Measurements from ENCODE around the gene IL20RB.

The IL20RB gene

GRCh38 chr3:136938334-136938733 is 19.4 kb upstream of the IL20RB start:
- TF ChIP-seq HDGF (IDR thresholded peaks at IDR 0.05; ENCODE audit: borderline replicate concordance) (no peak), FOXM1 (IDR thresholded peaks at IDR 0.05; ENCODE audit: borderline replicate concordance) (no peak), L3MBTL2 (conservative IDR thresholded peaks at IDR 0.05) (no peak), NFRKB (IDR thresholded peaks at IDR 0.05) (no peak), FOXK2 (IDR thresholded peaks at IDR 0.05) (no peak), ELF4 (IDR thresholded peaks at IDR 0.05) (no peak), TARDBP (IDR thresholded peaks at IDR 0.05) (no peak), PKNOX1 (IDR thresholded peaks at IDR 0.05) (no peak), LEF1 (IDR thresholded peaks at IDR 0.05; ENCODE audit: borderline replicate concordance) (no peak)
- no peak for DNase-seq (ENCODE audit: extremely low spot score)
- CTCF ChIA-PET = interaction anchor here (1.6 kb wide), 1 partner anchor 76 kb away, joined by 3 read pairs; no protein-coding TSS in a partner anchor
- POLR2A ChIA-PET = no interaction called here

GRCh38 chr3:136939489-136939888 is 18.3 kb upstream of the IL20RB start:
- TF ChIP-seq BHLHE40 (IDR thresholded peaks at IDR 0.05; ENCODE audit: borderline replicate concordance) (no peak), ZNF384 (IDR thresholded peaks at IDR 0.05) (no peak), CTBP1 (IDR thresholded peaks at IDR 0.05; ENCODE audit: borderline replicate concordance) (no peak), SUZ12 (IDR thresholded peaks at IDR 0.05) (no peak), SP1 (IDR thresholded peaks at IDR 0.05) (no peak), FOXM1 (IDR thresholded peaks at IDR 0.05; ENCODE audit: borderline replicate concordance) (no peak), TARDBP (IDR thresholded peaks at IDR 0.05) (no peak), L3MBTL2 (conservative IDR thresholded peaks at IDR 0.05) (no peak), ELF4 (IDR thresholded peaks at IDR 0.05) (no peak), PKNOX1 (IDR thresholded peaks at IDR 0.05) (no peak; the same call in 1 of the 2 replicates), HDGF (IDR thresholded peaks at IDR 0.05; ENCODE audit: borderline replicate concordance) (no peak), FOXA1 (IDR thresholded peaks at IDR 0.05) (no peak), LEF1 (IDR thresholded peaks at IDR 0.05; ENCODE audit: borderline replicate concordance) (no peak), FOXK2 (IDR thresholded peaks at IDR 0.05) (no peak)
- ChIA-PET CTCF (interaction anchor here (1.6 kb wide), 1 partner anchor 75 kb away, joined by 3 read pairs; no protein-coding TSS in a partner anchor), POLR2A (no interaction called here)
- DNase-seq (ENCODE audit: extremely low spot score) = no peak

- ChIA-PET POLR2A (no interaction called here), CTCF (no interaction called here)
- no peak for DNase-seq (ENCODE audit: extremely low spot score)
- no peak for TF ChIP-seq HDGF (IDR thresholded peaks at IDR 0.05; ENCODE audit: borderline replicate concordance)
- no peak for TF ChIP-seq BHLHE40 (IDR thresholded peaks at IDR 0.05; ENCODE audit: borderline replicate concordance)
- no peak for TF ChIP-seq ELF4 (IDR thresholded peaks at IDR 0.05)
- TF ChIP-seq TARDBP (IDR thresholded peaks at IDR 0.05) = no peak
- TF ChIP-seq ARNT (IDR thresholded peaks at IDR 0.05) = no peak
These were observed 15.0 kb upstream of the IL20RB start for GRCh38 chr3:136942803-136943202.

GRCh38 chr3:136943436-136943835 is 14.3 kb upstream of the IL20RB start:
- CTCF ChIA-PET = no interaction called here

GRCh38 chr3:136946978-136947377 is 10.8 kb upstream of the IL20RB start:
- ChIA-PET POLR2A (no interaction called here), CTCF (no interaction called here)
- no peak for DNase-seq (ENCODE audit: extremely low spot score)
- no peak for TF ChIP-seq FOXM1 (IDR thresholded peaks at IDR 0.05; ENCODE audit: borderline replicate concordance)
- no peak for TF ChIP-seq ARNT (IDR thresholded peaks at IDR 0.05)
- TF ChIP-seq L3MBTL2 (conservative IDR thresholded peaks at IDR 0.05) = no peak
- TF ChIP-seq ZNF384 (IDR thresholded peaks at IDR 0.05) = no peak
- no peak for TF ChIP-seq HDGF (IDR thresholded peaks at IDR 0.05; ENCODE audit: borderline replicate concordance)
- TF ChIP-seq LEF1 (IDR thresholded peaks at IDR 0.05; ENCODE audit: borderline replicate concordance) = no peak
- TF ChIP-seq ELF4 (IDR thresholded peaks at IDR 0.05) = no peak
- TF ChIP-seq BHLHE40 (IDR thresholded peaks at IDR 0.05; ENCODE audit: borderline replicate concordance) = no peak
- no peak for TF ChIP-seq PKNOX1 (IDR thresholded peaks at IDR 0.05)
- no peak for TF ChIP-seq NFRKB (IDR thresholded peaks at IDR 0.05)
- TF ChIP-seq FOXA1 (IDR thresholded peaks at IDR 0.05) = no peak
- no peak for TF ChIP-seq SP1 (IDR thresholded peaks at IDR 0.05)
- TF ChIP-seq SUZ12 (IDR thresholded peaks at IDR 0.05) = no peak
- TF ChIP-seq FOXK2 (IDR thresholded peaks at IDR 0.05) = no peak
- TF ChIP-seq CTBP1 (IDR thresholded peaks at IDR 0.05; ENCODE audit: borderline replicate concordance) = no peak

More at GRCh38 chr3:136943436-136943835, 14.3 kb upstream of the IL20RB start:
- no peak for TF ChIP-seq ZNF384 (IDR thresholded peaks at IDR 0.05)
- TF ChIP-seq TARDBP (IDR thresholded peaks at IDR 0.05) = no peak
- no peak for TF ChIP-seq BHLHE40 (IDR thresholded peaks at IDR 0.05; ENCODE audit: borderline replicate concordance)
- no peak for TF ChIP-seq SP1 (IDR thresholded peaks at IDR 0.05)
- TF ChIP-seq HDGF (IDR thresholded peaks at IDR 0.05; ENCODE audit: borderline replicate concordance) = no peak
- TF ChIP-seq NFRKB (IDR thresholded peaks at IDR 0.05) = no peak
- no peak for TF ChIP-seq ELF4 (IDR thresholded peaks at IDR 0.05)
- no peak for TF ChIP-seq FOXK2 (IDR thresholded peaks at IDR 0.05)
- TF ChIP-seq PKNOX1 (IDR thresholded peaks at IDR 0.05) = no peak
- DNase-seq (ENCODE audit: extremely low spot score) = no peak
- POLR2A ChIA-PET = no interaction called here

- no peak for DNase-seq (ENCODE audit: extremely low spot score)
- ChIA-PET POLR2A (no interaction called here), CTCF (no interaction called here)
- TF ChIP-seq FOXK2 (IDR thresholded peaks at IDR 0.05) (no peak), LEF1 (IDR thresholded peaks at IDR 0.05; ENCODE audit: borderline replicate concordance) (no peak), ELF4 (IDR thresholded peaks at IDR 0.05) (no peak), FOXM1 (IDR thresholded peaks at IDR 0.05; ENCODE audit: borderline replicate concordance) (no peak), BHLHE40 (IDR thresholded peaks at IDR 0.05; ENCODE audit: borderline replicate concordance) (no peak), ZNF384 (IDR thresholded peaks at IDR 0.05) (no peak), NFRKB (IDR thresholded peaks at IDR 0.05) (no peak)
These were observed 10.3 kb upstream of the IL20RB start for GRCh38 chr3:136947477-136947876.
